Activated T-cell treated with anti-CD3 and anti-CD28 coated beads, Interleukin-2, amount 50 U/mL, for 4 hours (primary cell): Measurements from ENCODE around the gene ZBTB7A. TPM values are rescaled to one million over a fixed set of nuclear protein-coding genes. Genes with fewer than 3 reads are reported as not detected.
"Not testable (repeated sequence)": the region's sequence is repeated elsewhere in the genome, so short reads cannot be mapped to it uniquely, and the experiment has no call there.

Experiments used
- ATAC-seq, 2 donors: fragments of 200-7000 bp; cut with Tn5 transposase; one replicate each; pipeline ENCODE4 v1.10.0; 2021
- DNase-seq: peaks from one replicate; pipeline ENCODE4 v3.0.0-alpha.2; 2020
- H3K27me3 Mint-ChIP-seq: one replicate; pipeline ENCODE4 v1.8.0; 2021; ENCODE audit warnings: low read depth, mixed read lengths
- H3K36me3 Mint-ChIP-seq: one replicate; pipeline ENCODE4 v1.8.0; 2022; ENCODE audit warnings: mixed read lengths; ENCODE audit not compliant: insufficient read depth
- H3K4me1 Mint-ChIP-seq: one replicate; pipeline ENCODE4 v1.8.0; 2021; ENCODE audit warnings: low read depth, mixed read lengths
- H3K4me3 Mint-ChIP-seq: one replicate; pipeline ENCODE4 v1.8.0; 2021; ENCODE audit warnings: mild to moderate bottlenecking, moderate library complexity, mixed read lengths
- H3K9me3 Mint-ChIP-seq: one replicate; pipeline ENCODE4 v1.8.0; 2021; ENCODE audit warnings: mixed read lengths
- total RNA-seq, 3 donors: library from RNA; stranded (reverse); gene quantifications; one replicate each; pipeline ENCODE4 v1.2.1, GENCODE V29; 2021

Gene ZBTB7A
- total RNA-seq, 3 donors from 2014 or later, result 46.6 to 49.6 (median 47.4) TPM

DNA sequence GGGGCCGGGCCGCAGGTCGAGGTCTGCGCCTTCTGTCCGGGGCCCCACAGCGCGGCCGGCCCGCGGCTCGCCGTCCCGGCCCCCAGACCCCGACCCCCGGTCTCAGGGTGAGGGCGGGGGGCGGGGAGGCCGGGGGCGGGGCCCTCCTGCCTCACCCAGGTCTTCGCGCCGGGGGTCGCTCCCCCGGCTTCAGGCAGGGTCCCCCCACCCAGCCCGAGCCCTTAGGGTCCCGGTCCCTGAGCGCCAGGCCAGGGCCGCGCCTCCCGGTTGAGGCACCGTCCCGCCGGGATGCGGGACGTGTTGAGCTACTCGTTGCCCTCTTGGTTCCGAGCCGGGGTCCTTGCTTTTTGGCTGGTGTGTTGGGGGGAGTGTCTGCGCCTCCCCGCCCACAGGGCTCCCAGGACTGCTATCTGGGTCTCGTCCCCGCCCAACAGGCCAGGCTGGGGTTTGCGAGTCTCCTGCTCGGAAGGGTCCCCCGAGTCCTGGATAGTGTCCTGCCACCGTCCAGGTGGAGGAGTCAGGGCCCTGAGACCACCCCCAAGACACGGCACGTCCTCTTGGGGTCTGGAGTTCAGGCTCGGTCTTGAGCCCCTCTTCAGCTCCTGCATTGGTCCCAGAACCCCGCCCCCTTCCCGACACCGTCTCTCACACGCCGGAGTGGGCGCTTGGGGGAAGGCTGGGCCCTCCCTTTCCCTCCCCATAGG lies 58.7 kb downstream of the ZBTB7A start:
- H3K4me3 Mint-ChIP-seq, result peak overlapping the region; percentile 85
- peaks cover 33% of the 10 kb centered on the region for H3K4me1 Mint-ChIP-seq
- ATAC-seq (peak; percentile 16 to 17), DNase-seq (no peak)
- H3K27me3 Mint-ChIP-seq, result no peaks in the 10 kb centered on the region
- no peaks in the 10 kb centered on the region for H3K9me3 Mint-ChIP-seq
- H3K36me3 Mint-ChIP-seq, result peaks cover 5% of the 10 kb centered on the region

GRCh38 chr19:4007021-4007835 lies 59.5 kb downstream of the ZBTB7A start, which contains the start of gene PIAS4:
Gene PIAS4 (plus strand): TSS chr19:4007736. CDS start chr19:4007761, 25 bp downstream.
- no peaks in the 10 kb centered on the region for H3K36me3 Mint-ChIP-seq
- H3K9me3 Mint-ChIP-seq, result no peaks in the 10 kb centered on the region
- H3K27me3 Mint-ChIP-seq, result no peaks in the 10 kb centered on the region
- peak; percentile 94 to 95 for ATAC-seq
- H3K4me1 Mint-ChIP-seq, result peaks cover 29% of the 10 kb centered on the region
- DNase-seq, result peak; percentile 97
- H3K4me3 Mint-ChIP-seq, result peak within 1 kb of the TSS; percentile 85

DNA sequence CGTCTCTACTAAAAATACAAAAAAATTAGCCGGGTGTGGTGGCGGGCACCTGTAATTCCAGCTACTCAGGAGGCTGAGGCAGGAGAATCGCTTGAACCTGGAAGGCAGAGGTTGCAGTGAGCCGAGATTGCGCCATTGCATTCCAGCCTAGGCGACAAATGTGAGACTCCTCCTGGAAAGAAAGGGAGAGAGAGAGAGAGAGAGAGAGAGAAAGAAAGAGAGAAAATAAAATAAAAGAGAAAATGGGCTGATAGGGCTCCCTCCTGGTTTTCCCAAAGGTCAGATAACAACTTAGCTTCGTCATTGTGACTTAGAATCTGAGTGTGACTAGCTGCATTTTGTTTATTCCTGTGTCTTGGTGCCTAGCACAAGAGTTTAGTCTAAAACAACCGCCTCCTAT lies 61.3 kb downstream of the ZBTB7A start:
- ATAC-seq, H3K36me3 Mint-ChIP-seq, H3K9me3 Mint-ChIP-seq, H3K4me3 Mint-ChIP-seq, DNase-seq, H3K27me3 Mint-ChIP-seq: not testable (repeated sequence)
- H3K4me1 Mint-ChIP-seq, result peaks cover 21% of the 10 kb centered on the region

- H3K36me3 Mint-ChIP-seq, DNase-seq, H3K9me3 Mint-ChIP-seq, H3K4me1 Mint-ChIP-seq, H3K4me3 Mint-ChIP-seq, ATAC-seq, H3K27me3 Mint-ChIP-seq: not testable (repeated sequence)
Observed at GRCh38 chr19:4000798-4001197, 65.9 kb downstream of the ZBTB7A start.

DNA sequence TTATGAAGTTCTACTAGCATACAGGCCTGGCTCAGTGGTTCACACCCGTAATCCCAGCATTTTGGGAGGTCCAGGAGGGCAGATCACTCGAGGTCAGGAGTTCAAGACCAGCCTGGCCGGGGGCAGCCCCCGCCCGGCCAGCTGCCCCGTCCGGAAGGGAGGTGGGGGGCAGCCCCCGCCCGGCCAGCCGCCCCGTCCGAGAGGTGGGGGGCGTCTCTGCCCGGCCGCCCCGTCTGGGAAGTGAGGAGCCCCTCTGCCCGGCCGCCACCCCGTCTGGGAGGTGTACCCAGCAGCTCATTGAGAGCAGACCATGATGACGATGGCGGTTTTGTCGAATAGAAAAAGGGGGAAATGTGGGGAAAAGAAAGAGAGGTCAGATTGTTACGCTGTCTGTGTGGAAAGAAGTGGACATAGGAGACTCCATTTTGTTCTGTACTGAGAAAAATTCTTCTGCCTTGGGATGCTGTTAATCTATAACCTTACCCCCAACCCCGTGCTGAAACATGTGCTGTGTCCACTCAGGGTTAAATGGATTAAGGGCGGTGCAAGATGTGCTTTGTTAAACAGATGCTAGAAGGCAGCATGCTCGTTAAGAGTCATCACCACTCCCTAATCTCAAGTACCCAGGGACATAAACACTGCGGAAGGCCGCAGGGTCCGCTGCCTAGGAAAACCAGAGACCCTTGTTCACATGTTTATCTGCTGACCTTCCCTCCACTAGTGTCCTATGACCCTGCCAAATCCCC lies 67.9 kb downstream of the ZBTB7A start:
- H3K27me3 Mint-ChIP-seq, H3K4me1 Mint-ChIP-seq, H3K4me3 Mint-ChIP-seq, H3K9me3 Mint-ChIP-seq, ATAC-seq, DNase-seq, H3K36me3 Mint-ChIP-seq: not testable (repeated sequence)

DNA sequence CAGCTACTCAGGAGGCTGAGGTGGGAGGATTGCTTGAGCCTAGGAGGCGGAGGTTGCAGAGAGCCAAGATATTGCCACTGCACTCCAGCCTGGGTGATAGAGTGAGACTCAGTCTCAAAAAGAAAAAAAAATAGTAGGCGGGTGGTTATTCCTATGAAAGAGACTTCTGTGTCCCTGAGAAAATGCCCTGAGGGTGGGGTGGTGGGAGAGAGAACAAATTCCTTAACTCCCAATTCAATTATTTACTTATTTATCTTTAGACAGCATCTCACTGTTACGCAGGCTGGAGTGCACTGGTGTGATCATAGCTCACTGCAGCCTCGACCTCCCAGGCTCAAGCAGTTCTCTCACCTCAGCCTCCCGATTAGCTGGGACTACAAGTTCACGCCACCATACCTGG lies 71.1 kb downstream of the ZBTB7A start:
- Mint-ChIP-seq H3K4me1 (peaks cover 2% of the 10 kb centered on the region), H3K36me3 (no peaks in the 10 kb centered on the region), H3K4me3 (no peak overlapping the region), H3K9me3 (no peaks in the 10 kb centered on the region), H3K27me3 (no peaks in the 10 kb centered on the region)
- DNase-seq, result no peak
- ATAC-seq, result no peak

Other genes with a start within 250 kb of the ZBTB7A start
- 1 to 10 TPM in 1 of 3 donors, under 1 TPM in 2; 0.53 to 1.1 (median 0.90) TPM for gene ZFR2, start 197.9 kb downstream of the ZBTB7A start, total RNA-seq
- not detected for gene ATCAY, start 186.2 kb downstream of the ZBTB7A start, total RNA-seq
- not detected for gene NMRK2, start 133.8 kb downstream of the ZBTB7A start, total RNA-seq
- gene DAPK3, start 95.8 kb downstream of the ZBTB7A start, total RNA-seq, result 10 to 100 TPM; 41.6 to 44.3 (median 42.6) TPM
- 1,000 to 10,000 TPM; 3,493 to 4,080 (median 3,609) TPM for gene EEF2, start 81.4 kb downstream of the ZBTB7A start, total RNA-seq
- gene PIAS4, start 59.2 kb downstream of the ZBTB7A start, total RNA-seq, result 10 to 100 TPM; 33.9 to 37.0 (median 35.3) TPM
- gene MAP2K2, start 57.2 kb upstream of the ZBTB7A start, total RNA-seq, result 100 to 1,000 TPM; 136 to 143 (median 139) TPM
- gene CREB3L3, start 86.7 kb upstream of the ZBTB7A start, total RNA-seq, result under 1 TPM in 1 of 3 donors, not detected in 2; 0.08 TPM
- gene SIRT6, start 115.7 kb upstream of the ZBTB7A start, total RNA-seq, result 10 to 100 TPM; 42.9 to 48.2 (median 43.9) TPM
- under 1 TPM; 0.25 to 0.71 (median 0.26) TPM for gene ANKRD24, start 115.8 kb upstream of the ZBTB7A start, total RNA-seq
- gene EBI3, start 162.6 kb upstream of the ZBTB7A start, total RNA-seq, result 10 to 100 TPM in 1 of 3 donors, 1 to 10 TPM in 2; 6.3 to 26.2 (median 9.9) TPM
- 10 to 100 TPM; 59.7 to 60.7 (median 59.9) TPM for gene YJU2, start 180.2 kb upstream of the ZBTB7A start, total RNA-seq
- gene SHD, start 212.4 kb upstream of the ZBTB7A start, total RNA-seq, result not detected
- 1 to 10 TPM; 1.9 to 2.7 (median 2.1) TPM for gene TMIGD2, start 235.5 kb upstream of the ZBTB7A start, total RNA-seq
- 10 to 100 TPM in 1 of 3 donors, 1 to 10 TPM in 2; 5.9 to 10.4 (median 9.1) TPM for gene FSD1, start 237.7 kb upstream of the ZBTB7A start, total RNA-seq